Measurements from ENCODE around the gene CLPSL2. TPM values are rescaled to one million over a fixed set of nuclear protein-coding genes. Genes with fewer than 3 reads are reported as not detected.
A peak's percentile ranks its signal among the peaks of the same experiment; 100 is the strongest.

Gene CLPSL2
- total RNA-seq, 1 donor from 2014 or later, result not detected

DNA sequence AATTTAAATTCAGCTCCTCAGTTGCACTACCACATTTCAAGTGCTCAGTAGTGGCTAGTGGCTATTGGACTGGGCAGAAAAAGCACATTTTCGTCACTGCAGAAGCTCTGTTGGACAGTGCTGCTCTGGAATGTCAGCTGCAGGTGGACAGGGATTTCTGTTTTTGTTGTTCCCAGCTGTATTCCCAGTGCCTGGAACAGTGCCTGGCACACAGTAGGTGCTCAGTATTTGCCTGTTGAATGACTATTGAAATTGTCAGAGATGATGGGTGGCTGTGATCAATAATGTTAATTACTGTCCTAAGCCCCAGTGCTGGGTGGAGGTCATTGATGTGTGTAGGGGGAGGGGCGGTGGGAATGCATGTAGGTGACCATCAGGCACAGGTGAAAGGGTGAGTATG, 9.9 kb downstream of the CLPSL2 start:
- DNase-seq (ENCODE audit: extremely low read depth, low read depth, low spot score), result no peak

DNA sequence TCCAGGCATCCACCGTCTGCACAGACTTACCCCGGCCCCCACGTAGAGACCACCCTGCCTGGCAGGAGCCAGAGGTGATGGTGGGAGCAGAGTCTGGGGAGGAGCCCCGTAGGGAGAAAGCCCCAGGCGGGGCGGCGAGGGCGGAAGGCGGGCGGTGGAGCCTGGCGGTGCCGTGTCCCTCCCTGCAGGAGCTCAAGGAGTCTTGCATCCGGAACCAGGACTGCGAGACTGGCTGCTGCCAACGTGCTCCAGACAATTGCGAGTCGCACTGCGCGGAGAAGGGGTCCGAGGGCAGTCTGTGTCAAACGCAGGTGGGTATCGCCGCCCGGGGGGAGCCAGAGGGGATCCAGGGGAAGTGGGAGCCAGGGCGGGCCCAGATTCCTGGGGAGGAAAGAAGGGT, 10.4 kb downstream of the CLPSL2 start:
- DNase-seq (ENCODE audit: extremely low read depth, low read depth, low spot score), result no peak

DNA sequence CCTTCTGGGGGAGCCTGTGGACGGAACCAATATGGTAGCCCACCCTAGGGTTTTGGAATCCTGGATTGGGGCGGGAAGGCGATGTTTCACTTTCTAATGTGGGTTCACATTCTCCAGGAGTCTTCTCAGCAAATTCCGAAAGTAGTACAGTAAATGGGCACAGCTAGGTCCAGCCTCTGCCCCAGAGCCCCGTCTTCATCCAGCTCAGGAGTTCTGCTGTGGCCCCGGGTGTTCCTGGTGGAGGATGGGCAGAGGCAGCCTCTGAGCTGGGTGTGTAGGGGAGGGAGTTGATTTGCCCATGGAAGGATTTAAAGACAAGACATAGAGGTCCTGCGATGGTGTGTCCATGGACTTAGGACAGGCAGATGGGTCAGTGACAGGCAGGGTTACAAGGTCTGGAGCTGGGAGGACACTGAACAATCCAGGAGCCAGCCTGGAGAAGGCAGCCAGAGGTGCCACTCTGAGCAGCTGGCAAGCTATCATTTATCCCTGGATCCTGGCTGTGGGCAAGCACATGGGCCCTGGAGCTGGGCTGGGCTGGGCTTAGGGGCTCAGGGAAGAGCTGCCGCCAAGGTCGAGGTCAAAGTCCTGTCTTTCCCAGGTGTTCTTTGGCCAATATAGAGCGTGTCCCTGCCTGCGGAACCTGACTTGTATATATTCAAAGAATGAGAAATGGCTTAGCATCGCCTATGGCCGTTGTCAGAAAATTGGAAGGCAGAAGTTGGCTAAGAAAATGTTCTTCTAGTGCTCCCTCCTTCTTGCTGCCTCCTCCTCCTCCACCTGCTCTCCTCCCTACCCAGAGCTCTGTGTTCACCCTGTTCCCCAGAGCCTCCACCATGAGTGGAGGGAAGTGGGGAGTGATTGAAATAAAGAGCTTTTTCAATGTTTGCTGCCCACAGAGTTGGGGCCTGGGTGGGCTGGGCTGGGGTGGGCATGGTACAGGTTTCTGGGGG, 11.1 kb downstream of the CLPSL2 start:
- no peak for DNase-seq (ENCODE audit: extremely low read depth, low read depth, low spot score)

DNA sequence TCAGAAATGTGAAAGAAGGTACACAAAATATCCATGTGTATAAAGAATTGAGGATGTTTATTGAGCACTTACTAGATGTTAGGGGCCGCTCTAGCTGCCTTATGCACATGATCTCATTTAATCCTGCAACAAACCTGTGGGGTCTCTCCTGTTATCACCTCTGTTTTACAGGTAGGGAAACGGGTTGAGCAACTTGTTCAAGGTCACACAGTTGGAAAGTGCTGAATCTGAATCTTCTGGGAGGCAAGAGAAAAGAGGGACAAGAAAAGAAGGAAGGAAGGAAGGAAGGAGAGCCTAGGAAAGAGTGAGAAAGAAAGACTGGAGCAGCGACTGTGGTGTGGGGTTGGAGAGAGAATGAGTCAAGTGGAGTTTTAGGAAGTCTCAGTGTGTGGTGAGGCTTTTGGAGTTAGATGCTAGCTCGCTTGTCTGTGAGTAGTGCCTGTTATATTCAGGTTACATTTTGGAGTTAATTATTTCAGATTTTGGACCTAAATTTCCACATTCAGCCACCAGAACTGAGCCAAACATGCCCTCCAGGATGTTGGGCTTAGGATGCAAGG, 12.1 kb downstream of the CLPSL2 start:
- DNase-seq (ENCODE audit: extremely low read depth, low read depth, low spot score), result no peak

DNA sequence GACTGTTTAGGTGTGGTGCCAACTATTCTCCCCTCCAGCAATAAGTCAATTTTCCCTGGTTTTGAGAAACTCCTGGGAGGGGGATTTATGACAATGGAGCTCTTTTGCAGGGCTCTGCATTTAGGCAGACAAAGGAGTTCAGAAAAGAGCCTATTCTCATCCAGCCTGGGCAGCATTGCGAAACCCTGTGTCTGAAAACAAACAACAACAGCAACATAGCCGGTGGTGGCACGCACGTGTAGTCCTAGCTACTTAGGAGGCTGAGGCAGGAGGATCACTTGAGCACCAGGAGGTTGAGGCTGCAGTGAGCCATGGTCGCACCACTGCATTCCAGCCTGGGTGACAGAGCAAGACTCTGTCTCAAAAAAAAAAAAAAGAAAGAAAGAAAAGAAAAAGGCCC, 14.3 kb downstream of the CLPSL2 start:
- no peak for DNase-seq (ENCODE audit: extremely low read depth, low read depth, low spot score)

DNA sequence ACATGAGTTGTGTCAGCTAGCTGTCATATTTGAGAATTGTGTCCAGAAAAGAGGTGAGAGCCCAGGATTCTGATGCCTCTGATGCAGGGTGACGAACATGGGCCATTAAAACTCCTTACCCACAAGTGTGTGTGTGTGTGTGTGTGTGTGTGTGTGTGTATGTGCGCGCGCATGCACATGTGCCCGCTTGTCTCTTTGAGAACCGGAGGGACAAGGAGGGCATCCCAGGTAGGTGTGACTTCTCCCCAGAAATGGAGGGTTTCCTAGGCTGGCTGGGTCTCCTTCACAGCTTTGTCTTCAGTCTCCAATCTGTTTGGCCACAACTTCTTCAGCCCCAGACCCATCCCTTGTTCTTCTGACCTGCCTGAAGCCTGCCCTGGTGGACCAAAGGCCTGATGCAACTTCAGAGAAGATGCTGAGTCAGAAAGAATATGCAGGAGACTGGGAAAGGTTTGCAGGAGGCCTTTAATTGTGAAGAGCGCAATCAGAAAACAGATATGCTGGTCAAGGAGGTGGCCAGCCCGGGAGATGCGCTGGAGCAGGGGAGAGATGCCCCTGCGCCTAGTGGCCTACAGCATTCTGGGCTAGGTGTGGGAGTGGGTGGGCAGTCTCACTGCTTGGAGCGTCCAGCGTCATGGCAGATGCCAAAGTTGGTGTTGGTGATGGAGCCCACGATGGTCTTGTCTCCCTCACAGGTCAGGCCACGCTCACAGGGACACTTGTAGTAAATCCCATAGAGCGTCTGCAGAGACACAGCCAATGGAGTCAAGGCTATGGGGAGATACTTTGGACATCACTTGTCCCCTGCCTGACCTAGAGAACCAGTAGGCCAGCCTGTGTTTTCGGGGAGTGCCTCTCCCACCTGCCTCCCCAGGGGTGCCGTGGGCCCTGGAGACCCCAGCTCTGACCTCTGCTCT, 18.4 kb downstream of the CLPSL2 start:
- no peak for DNase-seq (ENCODE audit: extremely low read depth, low read depth, low spot score)

DNA sequence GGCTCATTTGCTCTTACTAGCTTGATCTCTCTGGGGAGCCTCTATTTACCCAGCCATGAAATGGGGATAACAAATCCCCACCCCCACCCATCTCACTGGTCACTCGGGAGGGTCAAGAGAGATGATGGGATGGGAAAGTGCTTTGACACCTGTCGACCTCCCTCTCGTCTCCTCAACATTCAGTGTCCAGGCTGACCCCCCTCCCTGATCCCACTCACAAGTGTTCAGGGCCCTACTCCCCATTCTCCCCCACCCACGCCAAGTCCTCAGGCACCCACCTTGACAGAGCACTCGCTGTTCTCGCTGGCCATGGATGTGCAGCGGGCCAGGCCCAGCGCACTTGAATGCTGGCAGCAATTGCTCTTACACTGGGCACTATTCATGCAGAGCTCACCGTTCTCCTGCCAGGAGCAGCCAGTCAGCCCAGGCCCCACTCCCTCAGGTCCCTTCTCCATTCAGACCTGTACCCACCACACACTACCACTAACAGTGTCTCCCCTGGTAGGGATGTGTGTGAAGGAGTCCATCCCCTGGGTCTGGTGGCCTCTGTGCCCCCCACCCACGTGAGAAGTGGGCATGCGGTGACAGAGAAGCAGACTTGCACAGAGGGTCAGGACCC, 19.2 kb downstream of the CLPSL2 start:
- no peak for DNase-seq (ENCODE audit: extremely low read depth, low read depth, low spot score)

DNA sequence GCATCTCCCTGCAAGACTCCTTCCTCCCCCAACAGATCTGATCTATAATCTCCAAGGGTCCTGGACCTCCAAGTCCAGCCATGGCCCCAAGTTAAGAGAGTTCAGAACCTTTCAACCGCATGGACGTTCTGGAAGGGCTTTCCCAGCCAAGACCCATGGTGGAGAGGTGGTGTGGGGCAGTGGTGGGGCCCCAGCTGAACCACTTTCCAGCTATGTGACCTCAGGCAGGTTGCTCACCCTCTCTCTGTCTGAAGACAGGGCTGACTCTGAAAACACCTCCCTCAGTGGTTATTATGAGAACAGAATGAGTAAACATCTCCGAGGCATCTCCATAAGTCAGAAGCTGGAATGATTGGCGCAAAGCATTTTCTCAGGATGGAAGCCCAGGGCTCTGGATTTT, 19.8 kb downstream of the CLPSL2 start:
- no peak for DNase-seq (ENCODE audit: extremely low read depth, low read depth, low spot score)

DNA sequence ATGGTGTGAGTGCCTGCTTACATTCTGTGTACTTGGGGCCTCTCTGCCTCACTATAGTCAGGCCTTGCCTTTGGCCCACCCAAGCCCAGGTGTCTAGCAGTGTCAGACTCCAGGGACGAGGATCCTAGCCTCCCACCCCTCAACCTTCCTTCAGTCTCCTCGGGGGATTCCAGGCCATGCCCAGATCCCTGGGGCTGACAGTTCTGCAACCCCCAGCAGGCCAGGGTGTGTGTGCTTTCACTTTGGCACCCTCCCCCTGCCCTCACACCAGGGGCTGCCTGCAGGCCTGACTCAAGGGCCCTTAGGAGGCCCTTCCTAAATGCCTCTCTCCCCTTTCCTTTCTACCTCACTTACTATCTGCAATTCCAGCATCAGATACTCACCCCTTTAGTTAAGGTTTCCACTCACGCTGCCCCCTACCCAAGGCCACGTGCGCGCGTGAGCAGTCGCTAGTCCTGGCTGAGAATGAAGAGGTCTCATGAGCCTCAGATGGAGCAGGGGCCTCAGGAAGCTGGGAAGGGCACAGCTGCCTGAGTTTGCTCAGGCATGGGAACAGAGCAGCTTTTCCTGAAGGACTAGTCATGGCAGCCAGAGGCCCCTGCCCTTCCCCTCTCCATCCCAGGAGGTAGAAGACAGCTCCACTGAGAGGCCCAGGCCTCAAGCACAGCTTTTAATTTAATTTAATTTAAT, 21.6 kb downstream of the CLPSL2 start:
- DNase-seq (ENCODE audit: extremely low read depth, low read depth, low spot score), result no peak

DNA sequence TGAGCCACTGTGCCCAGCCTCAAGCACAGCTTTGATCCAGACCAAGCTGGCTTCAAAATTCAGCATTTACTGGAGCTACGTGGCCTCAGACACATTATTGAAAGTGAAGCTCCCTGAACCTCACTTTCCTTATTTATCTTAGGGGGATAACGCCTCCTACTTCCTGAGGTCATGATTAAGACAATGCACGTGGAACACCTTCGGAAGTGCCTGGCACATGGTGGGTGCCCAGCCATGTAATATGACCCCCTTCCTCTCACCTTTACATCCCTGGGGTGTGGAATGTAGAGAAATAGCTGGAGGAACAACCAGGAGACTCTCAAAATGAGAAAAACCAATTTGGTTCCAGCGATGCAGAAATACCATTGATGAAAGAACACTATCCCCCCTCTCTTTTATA, 22.3 kb downstream of the CLPSL2 start:
- no peak for DNase-seq (ENCODE audit: extremely low read depth, low read depth, low spot score)

DNA sequence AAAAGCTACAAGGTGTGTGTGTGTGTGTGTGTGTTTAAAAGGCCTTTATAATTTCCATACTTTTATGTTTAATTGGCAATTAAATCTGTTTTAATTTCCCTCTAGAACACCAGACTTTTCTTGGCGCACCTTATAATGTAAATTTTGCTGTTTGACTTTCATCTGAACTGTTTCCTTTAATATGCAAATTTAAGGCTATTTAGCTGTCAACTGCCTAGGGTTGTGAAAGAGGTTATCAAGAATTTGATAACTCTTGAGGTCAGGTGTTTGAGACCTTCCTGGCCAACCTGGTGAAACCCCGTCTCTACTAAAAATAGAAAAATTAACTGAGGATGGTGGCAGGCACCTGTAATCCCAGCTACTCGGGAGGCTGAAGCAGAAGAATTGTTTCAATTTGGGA, 24.8 kb downstream of the CLPSL2 start:
- DNase-seq (ENCODE audit: extremely low read depth, low read depth, low spot score), result no peak

DNA sequence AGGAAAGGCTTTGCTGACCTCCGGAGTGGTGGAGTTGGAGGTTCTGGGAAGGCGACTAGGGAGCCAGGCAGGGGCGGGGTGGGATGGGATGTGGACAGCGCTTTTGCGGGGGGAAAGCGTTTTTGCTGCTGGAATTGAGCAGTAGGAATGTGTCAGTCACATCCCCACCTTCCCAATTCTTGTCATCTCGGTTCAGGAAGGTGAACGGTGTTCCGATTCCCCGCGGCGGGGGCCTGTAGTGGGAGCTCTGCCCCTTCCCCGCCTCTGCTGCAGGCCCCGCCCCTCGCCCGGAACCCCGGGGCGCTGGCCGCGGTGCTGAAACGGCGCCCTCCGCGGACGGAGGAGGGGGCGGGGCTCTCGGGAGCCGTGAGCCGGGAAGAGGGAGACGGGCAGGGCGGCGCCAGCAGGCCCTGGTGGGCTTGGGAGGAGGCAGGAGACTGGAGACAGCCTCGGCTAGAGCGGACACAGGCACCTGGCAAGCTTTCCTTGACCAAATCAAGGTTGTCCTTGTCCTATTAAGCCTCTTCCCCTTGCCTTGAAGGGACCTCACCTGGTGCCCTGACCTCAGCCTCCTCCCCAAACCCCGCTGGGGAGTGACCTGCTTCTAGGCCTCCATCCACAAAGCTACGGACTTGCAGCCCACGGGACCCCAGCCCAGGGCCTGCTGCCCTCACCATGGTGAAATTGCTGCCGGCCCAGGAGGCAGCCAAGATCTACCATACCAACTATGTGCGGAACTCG, 28.8 kb downstream of the CLPSL2 start, which contains the start of gene LHFPL5:
LHFPL5 (plus strand) TSS at position 357 of the 741 bp plus-strand sequence; CDS start at position 676, 319 bp downstream.
- DNase-seq (ENCODE audit: extremely low read depth, low read depth, low spot score), result no peak

DNA sequence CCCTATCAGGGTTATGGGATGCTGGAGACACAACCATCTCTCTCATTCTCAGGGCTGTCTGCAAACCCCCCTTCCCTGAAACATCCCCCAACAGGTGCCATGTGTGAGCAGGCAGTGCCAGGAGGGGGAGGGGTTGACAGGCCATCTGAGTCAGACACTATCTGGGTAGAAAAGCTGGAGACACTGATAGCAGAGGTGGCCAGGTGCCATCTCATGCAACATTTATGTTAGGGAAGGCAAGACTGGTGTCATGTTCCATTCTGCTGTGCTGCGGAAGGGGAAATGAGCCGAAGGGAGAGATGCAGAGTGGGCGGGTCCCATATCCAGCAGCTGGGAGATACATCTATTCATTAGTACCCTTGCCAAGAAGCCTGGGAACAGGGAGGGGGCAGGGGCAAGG, 32.3 kb downstream of the CLPSL2 start:
- no peak for DNase-seq (ENCODE audit: extremely low read depth, low read depth, low spot score)

DNA sequence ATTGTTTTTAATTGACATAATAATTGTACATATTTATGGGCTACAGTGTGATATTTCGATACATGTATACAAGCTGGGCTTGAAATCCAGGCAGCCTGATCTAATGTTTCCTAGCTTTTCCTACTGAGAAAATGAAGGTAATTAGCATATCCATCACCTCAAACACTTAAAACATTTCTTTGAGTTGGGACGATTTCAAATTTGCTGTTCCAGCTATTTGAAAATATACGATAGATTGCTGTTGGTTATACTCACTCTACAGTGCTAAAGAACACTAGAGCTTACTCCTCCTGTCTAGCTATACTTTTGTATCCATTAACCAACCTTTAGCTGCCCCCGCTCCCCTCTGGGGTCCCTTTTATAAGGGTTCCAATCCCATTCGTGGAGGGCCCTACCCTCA, 33.4 kb downstream of the CLPSL2 start:
- no peak for DNase-seq (ENCODE audit: extremely low read depth, low read depth, low spot score)

DNA sequence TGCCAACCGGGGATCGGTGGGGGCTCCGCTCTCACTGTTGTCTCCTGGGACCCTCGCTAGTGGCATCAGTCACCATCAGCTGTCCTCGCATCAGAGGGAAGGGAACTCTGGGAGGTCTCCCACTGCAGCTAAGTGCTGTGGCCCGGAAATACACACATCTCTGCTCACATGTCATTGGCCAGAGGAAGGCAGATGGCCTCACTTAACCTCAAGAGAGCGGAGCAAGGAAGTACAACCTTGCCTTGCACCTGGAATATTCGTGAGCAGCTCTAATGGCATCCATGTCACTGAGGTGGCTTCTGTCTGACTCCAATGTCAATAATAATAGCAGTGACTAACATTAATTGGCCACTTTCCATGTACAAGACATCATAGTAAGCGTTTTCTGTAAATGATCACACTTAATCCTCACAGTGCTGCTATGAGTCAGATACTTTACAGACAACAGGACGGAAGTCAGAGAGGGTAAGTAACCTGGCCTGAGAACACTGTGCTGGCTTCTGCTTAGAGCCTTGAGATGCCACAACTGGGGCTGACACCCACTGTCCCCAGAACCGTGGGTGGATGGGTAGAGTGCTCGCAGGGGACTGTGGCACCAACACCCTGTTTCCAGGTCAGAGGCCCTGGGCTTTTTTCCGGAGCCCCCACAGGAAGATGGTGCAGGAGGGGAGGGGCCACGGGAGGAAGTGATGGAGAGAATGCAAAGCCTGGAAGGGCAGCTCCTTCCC, 34.7 kb downstream of the CLPSL2 start:
- DNase-seq (ENCODE audit: extremely low read depth, low read depth, low spot score), result peak; percentile 22

DNA sequence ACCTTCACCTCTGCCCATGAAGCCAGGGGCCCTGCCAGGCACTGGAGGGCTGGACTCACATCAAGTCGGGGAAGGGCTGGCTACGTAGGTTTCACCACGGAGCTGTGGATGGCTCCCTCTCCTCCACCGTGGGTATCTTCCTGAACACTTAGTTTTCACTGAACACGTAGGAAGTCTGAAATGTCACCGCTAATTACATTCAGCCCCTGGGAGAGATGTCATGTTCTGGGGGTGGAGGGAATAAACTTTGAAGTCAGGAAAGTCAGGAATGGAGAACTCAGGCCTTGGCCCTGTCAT, 35.2 kb downstream of the CLPSL2 start:
- DNase-seq (ENCODE audit: extremely low read depth, low read depth, low spot score), result no peak

DNA sequence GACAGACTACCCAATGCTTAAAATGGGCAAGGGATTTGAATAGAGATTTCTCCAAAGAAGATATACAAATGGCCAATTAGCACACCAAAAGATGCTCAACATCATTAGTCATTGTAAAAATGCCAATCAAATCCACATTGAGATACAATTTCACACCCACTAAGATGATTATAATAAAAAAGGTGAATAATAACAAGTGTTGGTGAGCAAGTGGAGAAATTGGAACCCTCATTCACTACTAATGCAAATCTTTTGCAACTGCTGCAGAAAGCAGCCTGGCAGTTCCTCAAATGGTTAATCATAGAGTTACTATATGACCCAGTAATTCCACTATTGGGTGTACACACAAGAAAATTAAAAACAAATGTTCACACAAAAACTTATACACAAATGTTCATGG, 41.1 kb downstream of the CLPSL2 start:
- no peak for DNase-seq (ENCODE audit: extremely low read depth, low read depth, low spot score)

DNA sequence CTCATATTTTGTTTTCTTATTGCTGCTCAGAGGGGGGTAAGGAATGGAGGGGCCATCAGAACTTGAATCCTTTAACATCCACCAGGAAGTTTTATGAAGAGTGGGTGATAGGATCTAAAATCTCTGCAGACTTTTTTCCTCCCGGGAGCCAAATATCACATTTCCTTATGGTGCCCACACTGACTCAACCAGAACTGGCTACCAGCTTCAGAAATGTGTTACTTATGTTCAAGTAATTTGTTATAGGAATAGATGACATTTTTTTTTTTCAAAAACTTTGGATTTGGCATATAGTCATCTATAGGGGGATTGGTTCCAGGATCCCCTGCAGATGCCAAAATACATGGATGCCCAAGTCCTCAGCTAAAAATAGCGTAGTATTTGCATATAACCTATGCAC, 47.2 kb downstream of the CLPSL2 start:
- DNase-seq (ENCODE audit: extremely low read depth, low read depth, low spot score), result no peak

DNA sequence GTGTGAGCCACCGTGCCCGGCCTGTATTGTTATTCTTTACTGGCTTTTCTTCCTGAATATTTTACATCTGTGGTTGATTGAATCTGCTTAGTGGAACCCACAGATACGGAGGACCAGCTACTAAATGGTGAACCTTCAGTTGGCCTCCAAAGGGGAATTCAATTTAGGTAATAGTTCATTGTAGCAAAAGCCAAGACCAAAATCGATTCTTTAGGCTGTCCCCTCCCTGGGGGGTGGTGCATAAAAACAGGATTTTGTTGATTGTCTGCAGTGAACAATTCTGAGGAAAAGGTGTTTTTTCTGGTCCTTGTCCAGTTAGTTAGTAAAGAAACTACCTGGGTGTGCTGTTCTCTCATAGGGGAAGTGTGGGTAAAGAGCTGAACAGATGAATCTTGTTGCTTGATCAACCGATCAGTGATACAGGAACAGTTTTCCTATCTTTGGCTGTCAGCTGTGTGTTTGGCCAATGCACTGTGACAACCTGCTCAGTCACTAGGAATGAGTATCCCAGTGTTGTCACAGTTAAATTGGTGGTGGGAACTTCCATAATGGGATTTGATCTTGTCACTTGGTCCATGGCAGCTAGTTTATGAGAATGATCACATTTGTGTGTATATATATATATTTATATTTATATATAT, 48.3 kb downstream of the CLPSL2 start:
- DNase-seq (ENCODE audit: extremely low read depth, low read depth, low spot score), result no peak
